GM12872 (cell line): ENCODE results near the gene RBM15.

Source experiments
- CTCF ChIP-seq: IDR thresholded peaks from 3 replicates; pipeline ENCODE4 v1.5.1; 2011; ENCODE audit warnings: low read depth, mild to moderate bottlenecking, low read length, moderate library complexity; ENCODE audit not compliant: insufficient read depth

RBM15 gene

GRCh38 chr1:110356379-110356778, 17.2 kb downstream of the RBM15 start:
- no peak for TF ChIP-seq CTCF

- no peak for TF ChIP-seq CTCF
Measured at GRCh38 chr1:110360431-110360830, 21.3 kb downstream of the RBM15 start.

GRCh38 chr1:110361856-110362255, 22.7 kb downstream of the RBM15 start:
- no peak for TF ChIP-seq CTCF

GRCh38 chr1:110364221-110364620, 25.0 kb downstream of the RBM15 start:
- no peak for TF ChIP-seq CTCF

- no peak for TF ChIP-seq CTCF
Measured at GRCh38 chr1:110370827-110371226, 31.6 kb downstream of the RBM15 start.

- no peak for TF ChIP-seq CTCF
Measured at GRCh38 chr1:110375490-110375889, 36.3 kb downstream of the RBM15 start.

- TF ChIP-seq CTCF: no peak
Measured at GRCh38 chr1:110380672-110381283, 41.6 kb downstream of the RBM15 start.
